ENCODE results near the gene LRRC19.

LRRC19 gene

DNA sequence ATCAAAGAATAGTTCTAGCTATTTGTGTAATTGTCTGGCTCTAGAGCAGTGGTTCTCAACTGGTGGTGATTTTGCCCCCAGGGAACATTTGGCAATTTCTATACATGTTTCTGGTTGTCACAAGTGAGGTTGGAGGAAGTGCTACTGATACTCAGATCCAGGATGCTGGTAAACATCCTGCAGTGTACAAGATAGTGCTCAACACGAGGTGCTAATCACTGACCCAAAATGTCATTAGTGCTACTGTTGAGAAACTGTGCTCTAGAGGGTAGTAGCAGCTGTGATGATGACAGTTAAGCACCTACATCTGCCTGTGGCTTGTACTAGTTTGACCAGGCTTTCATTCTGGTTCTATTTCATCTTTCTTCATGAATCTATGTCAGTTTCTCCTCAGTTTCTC, 22.1 kb downstream of the LRRC19 start:
- Histone ChIP-seq H3K79me2 (no peaks in the 10 kb centered on the region), H3K4me3 (ENCODE audit: low read depth, low read length) (no peak overlapping the region), H2AFZ (no peak overlapping the region), H3K27me3 (ENCODE audit: control insufficient read depth, insufficient read depth, low read length) (no peaks in the 10 kb centered on the region), H3K4me2 (ENCODE audit: low read length) (no peak overlapping the region), H3K4me1 (no peaks in the 10 kb centered on the region), H3K27ac (no peak overlapping the region), H3K9ac (no peak overlapping the region), H3K9me3 (ENCODE audit: control insufficient read depth, low read length) (no peaks in the 10 kb centered on the region), H3K36me3 (ENCODE audit: control insufficient read depth, insufficient read depth, low read length) (no peaks in the 10 kb centered on the region)
- TF ChIP-seq, protein P1, sequence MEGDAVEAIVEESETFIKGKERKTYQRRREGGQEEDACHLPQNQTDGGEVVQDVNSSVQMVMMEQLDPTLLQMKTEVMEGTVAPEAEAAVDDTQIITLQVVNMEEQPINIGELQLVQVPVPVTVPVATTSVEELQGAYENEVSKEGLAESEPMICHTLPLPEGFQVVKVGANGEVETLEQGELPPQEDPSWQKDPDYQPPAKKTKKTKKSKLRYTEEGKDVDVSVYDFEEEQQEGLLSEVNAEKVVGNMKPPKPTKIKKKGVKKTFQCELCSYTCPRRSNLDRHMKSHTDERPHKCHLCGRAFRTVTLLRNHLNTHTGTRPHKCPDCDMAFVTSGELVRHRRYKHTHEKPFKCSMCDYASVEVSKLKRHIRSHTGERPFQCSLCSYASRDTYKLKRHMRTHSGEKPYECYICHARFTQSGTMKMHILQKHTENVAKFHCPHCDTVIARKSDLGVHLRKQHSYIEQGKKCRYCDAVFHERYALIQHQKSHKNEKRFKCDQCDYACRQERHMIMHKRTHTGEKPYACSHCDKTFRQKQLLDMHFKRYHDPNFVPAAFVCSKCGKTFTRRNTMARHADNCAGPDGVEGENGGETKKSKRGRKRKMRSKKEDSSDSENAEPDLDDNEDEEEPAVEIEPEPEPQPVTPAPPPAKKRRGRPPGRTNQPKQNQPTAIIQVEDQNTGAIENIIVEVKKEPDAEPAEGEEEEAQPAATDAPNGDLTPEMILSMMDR (IDR thresholded peaks at IDR 0.05): no peak

DNA sequence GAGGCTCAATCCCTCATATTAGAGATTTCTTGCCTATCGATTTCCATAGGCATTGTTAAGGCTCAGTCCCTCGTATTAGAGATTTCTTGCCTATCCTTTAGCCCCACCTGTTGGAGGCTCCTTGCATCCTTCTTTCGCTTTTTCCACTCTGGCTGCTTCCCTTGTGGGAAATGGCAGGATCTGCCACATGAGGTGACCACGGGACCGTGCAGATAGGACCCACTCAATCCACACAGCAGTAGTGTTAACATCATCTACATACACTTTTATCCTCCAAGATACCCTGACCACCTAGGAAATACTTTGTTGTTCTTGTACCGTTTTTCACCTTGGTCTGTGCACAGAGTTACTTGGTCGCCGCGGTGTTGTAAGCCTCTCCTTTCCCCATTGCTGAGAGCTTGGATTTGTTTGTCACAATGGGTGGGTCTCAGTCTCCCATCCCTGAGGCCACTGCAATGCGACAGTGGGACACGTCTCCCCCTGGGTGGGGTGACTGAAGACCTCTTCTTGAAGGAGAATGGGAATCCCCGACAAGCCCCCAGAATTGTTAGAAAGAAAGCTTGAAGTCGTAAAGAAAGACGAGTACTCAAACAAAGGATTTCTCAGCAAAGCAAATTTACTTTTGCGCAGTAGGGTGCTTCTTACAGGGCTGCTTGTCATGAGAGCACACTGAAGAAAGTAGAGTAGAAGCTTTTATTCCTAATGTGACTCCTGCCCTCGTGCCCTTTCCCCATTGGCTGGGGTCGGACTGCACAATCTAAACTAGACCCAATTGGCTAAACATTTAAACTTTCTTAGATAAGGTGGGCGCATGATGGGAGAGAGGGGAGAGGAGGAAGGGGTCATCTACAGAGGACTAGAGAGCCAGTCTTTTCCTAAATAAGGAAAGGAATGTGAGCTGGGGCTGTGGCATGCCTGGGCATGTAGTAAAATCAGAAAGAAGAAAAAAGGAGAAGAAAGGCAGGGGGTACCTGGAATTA, 29.5 kb downstream of the LRRC19 start:
- H3K9ac ChIP-seq: no peak overlapping the region
- no peak overlapping the region for H3K4me2 ChIP-seq (ENCODE audit: low read length)
- no peaks in the 10 kb centered on the region for H3K4me1 ChIP-seq
- no peak overlapping the region for H2AFZ ChIP-seq
- TF ChIP-seq, protein P1 (IDR thresholded peaks at IDR 0.05): no peak
- H3K4me3 ChIP-seq (ENCODE audit: low read depth, low read length): no peak overlapping the region
- no peaks in the 10 kb centered on the region for H3K36me3 ChIP-seq (ENCODE audit: control insufficient read depth, insufficient read depth, low read length)
- peaks cover 4% of the 10 kb centered on the region for H3K79me2 ChIP-seq
- no peak overlapping the region for H3K27ac ChIP-seq
- no peaks in the 10 kb centered on the region for H3K27me3 ChIP-seq (ENCODE audit: control insufficient read depth, insufficient read depth, low read length)
- no peaks in the 10 kb centered on the region for H3K9me3 ChIP-seq (ENCODE audit: control insufficient read depth, low read length)

DNA sequence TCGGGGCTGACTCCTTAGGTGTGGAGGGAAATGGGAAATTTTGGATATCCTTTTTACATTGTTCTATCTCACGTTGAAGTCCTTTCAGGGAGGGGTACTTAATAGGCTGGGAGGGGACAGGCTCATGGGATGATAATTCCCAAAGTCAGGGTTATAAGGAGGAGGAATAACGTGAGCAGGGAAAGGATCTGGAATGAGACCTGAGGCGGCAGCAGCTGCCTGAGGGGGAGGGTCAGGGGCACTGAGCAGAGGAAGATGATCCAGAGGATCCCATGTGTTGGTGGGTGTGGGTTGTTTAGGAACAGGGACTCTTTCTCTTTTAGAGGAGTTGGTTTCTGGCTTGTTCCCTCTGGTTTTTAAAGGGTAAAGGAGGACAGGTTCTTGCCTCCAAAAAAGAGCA, 30.5 kb downstream of the LRRC19 start:
- Histone ChIP-seq H3K36me3 (ENCODE audit: control insufficient read depth, insufficient read depth, low read length) (no peaks in the 10 kb centered on the region), H2AFZ (no peak overlapping the region), H3K27ac (no peak overlapping the region), H3K4me1 (no peaks in the 10 kb centered on the region), H3K4me3 (ENCODE audit: low read depth, low read length) (no peak overlapping the region), H3K9me3 (ENCODE audit: control insufficient read depth, low read length) (no peaks in the 10 kb centered on the region), H3K27me3 (ENCODE audit: control insufficient read depth, insufficient read depth, low read length) (no peaks in the 10 kb centered on the region), H3K9ac (no peak overlapping the region), H3K79me2 (peaks cover 4% of the 10 kb centered on the region), H3K4me2 (ENCODE audit: low read length) (no peak overlapping the region)
- TF ChIP-seq, protein P1 (IDR thresholded peaks at IDR 0.05): no peak

DNA sequence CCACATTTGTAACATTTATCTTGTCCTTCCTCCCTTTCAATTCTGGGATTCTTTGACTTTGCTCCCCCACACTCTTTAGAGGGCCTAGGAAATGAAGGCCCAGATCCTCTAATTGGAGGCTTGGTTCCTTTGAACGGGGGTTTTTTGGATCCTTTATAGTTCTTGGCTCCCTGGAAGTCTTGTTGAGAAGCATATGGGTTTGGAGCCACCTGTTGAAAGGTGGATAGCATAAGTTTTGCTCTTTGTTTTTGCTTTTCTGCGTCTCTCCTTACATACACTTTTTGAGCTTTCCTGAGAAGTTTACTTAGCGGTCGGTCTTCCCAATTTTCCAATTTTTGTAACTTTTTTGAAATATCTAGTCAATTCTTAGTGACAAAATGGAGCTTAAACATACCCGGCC, 31.5 kb downstream of the LRRC19 start:
- no peaks in the 10 kb centered on the region for H3K36me3 ChIP-seq (ENCODE audit: control insufficient read depth, insufficient read depth, low read length)
- TF ChIP-seq, protein P1 (IDR thresholded peaks at IDR 0.05): no peak
- peaks cover 6% of the 10 kb centered on the region for H3K79me2 ChIP-seq
- H3K4me3 ChIP-seq (ENCODE audit: low read depth, low read length): no peak overlapping the region
- no peaks in the 10 kb centered on the region for H3K9me3 ChIP-seq (ENCODE audit: control insufficient read depth, low read length)
- no peak overlapping the region for H3K9ac ChIP-seq
- H3K27ac ChIP-seq: no peak overlapping the region
- H2AFZ ChIP-seq: no peak overlapping the region
- H3K4me2 ChIP-seq (ENCODE audit: low read length): no peak overlapping the region
- H3K27me3 ChIP-seq (ENCODE audit: control insufficient read depth, insufficient read depth, low read length): no peaks in the 10 kb centered on the region
- H3K4me1 ChIP-seq: no peaks in the 10 kb centered on the region
